ENCODE results near the gene CELF3.

DNA sequence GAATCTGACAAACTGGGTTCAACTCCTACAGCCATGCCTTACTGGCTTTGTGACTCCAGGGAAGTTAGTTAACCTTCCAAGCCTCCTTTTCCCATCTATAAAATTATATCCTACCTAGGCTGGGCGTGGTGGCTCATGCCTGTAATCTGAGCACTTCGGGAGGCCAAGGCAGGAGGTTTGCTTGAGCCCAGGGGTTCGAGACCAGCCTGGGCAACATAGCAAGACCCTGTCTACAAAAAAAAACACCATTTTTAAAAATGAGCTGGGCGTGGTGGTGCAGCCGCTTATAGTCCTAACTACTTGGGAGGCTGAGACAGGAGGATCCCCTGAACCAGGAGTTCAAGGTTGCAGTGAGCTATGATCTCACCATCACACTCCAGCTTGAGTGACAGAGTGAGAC is 15.1 kb downstream of the CELF3 start:
- TF ChIP-seq GATAD2A (CRISPR knock-in tag; IDR thresholded peaks at IDR 0.05) (no peak), ZNF274 (CRISPR knock-in tag; IDR thresholded peaks at IDR 0.05) (no peak), DPF2 (CRISPR knock-in tag; IDR thresholded peaks at IDR 0.05; ENCODE audit: borderline replicate concordance, low read depth) (no peak), CTCF (CRISPR knock-in tag; IDR thresholded peaks at IDR 0.05) (no peak), EZH2 (conservative IDR thresholded peaks at IDR 0.05; ENCODE audit: low read depth, low read length) (no peak), ZNF691 (CRISPR knock-in tag; IDR thresholded peaks at IDR 0.05; ENCODE audit: borderline replicate concordance, low read depth) (no peak), RAD21 (CRISPR knock-in tag; IDR thresholded peaks at IDR 0.05) (no peak), ZNF597 (CRISPR knock-in tag; IDR thresholded peaks at IDR 0.05) (no peak)
